Measurements from ENCODE around the gene PROSER2.
"Not testable (repeated sequence)": the region's sequence is repeated elsewhere in the genome, so short reads cannot be mapped to it uniquely, and the experiment has no call there.

Gene PROSER2

GRCh38 chr10:11851910-11852309 is 28.8 kb downstream of the PROSER2 start:
- Mint-ChIP-seq H3K27me3 (ENCODE audit: low read depth) (peaks cover 10% of the 10 kb centered on the region), H3K9me3 (no peaks in the 10 kb centered on the region), H3K36me3 (ENCODE audit: low read depth) (peaks cover 4% of the 10 kb centered on the region), H3K27ac (no peak overlapping the region), H3K4me3 (no peak overlapping the region), H3K4me1 (no peaks in the 10 kb centered on the region)
- TF ChIP-seq CTCF (IDR thresholded peaks at IDR 0.05; ENCODE audit: unreplicated experiment in 3 of 3) = no peak

GRCh38 chr10:11852637-11853036 is 29.5 kb downstream of the PROSER2 start:
- H3K36me3 Mint-ChIP-seq (ENCODE audit: low read depth); H3K27me3 Mint-ChIP-seq (ENCODE audit: low read depth); H3K4me1 Mint-ChIP-seq; H3K9me3 Mint-ChIP-seq; H3K27ac Mint-ChIP-seq; H3K4me3 Mint-ChIP-seq: not testable (repeated sequence)

GRCh38 chr10:11853468-11853867 is 30.3 kb downstream of the PROSER2 start:
- Mint-ChIP-seq H3K9me3 (no peaks in the 10 kb centered on the region), H3K4me1 (no peaks in the 10 kb centered on the region), H3K27me3 (ENCODE audit: low read depth) (peaks cover 5% of the 10 kb centered on the region), H3K4me3 (no peak overlapping the region), H3K36me3 (ENCODE audit: low read depth) (peaks cover 6% of the 10 kb centered on the region), H3K27ac (no peak overlapping the region)
- no peak for TF ChIP-seq CTCF (IDR thresholded peaks at IDR 0.05; ENCODE audit: unreplicated experiment in 3 of 3)

- no peak for TF ChIP-seq CTCF (IDR thresholded peaks at IDR 0.05; ENCODE audit: unreplicated experiment in 3 of 3)
- peaks cover 5% of the 10 kb centered on the region for H3K27me3 Mint-ChIP-seq (ENCODE audit: low read depth)
- H3K4me3 Mint-ChIP-seq = no peak overlapping the region
- peaks cover 6% of the 10 kb centered on the region for H3K36me3 Mint-ChIP-seq (ENCODE audit: low read depth)
- H3K4me1 Mint-ChIP-seq = no peaks in the 10 kb centered on the region
- H3K27ac Mint-ChIP-seq = no peak overlapping the region
- no peaks in the 10 kb centered on the region for H3K9me3 Mint-ChIP-seq
These were observed 31.1 kb downstream of the PROSER2 start for GRCh38 chr10:11854301-11854700.

GRCh38 chr10:11856089-11856488 is 32.9 kb downstream of the PROSER2 start:
- peaks cover 6% of the 10 kb centered on the region for H3K36me3 Mint-ChIP-seq (ENCODE audit: low read depth)
- no peak overlapping the region for H3K4me3 Mint-ChIP-seq
- H3K9me3 Mint-ChIP-seq = no peaks in the 10 kb centered on the region
- H3K4me1 Mint-ChIP-seq = no peaks in the 10 kb centered on the region
- no peak for TF ChIP-seq CTCF (IDR thresholded peaks at IDR 0.05; ENCODE audit: unreplicated experiment in 3 of 3)
- H3K27ac Mint-ChIP-seq = no peak overlapping the region
- H3K27me3 Mint-ChIP-seq (ENCODE audit: low read depth) = peaks cover 3% of the 10 kb centered on the region

- no peak for TF ChIP-seq CTCF (IDR thresholded peaks at IDR 0.05; ENCODE audit: unreplicated experiment in 3 of 3)
- H3K9me3 Mint-ChIP-seq = no peaks in the 10 kb centered on the region
- no peak overlapping the region for H3K27ac Mint-ChIP-seq
- H3K27me3 Mint-ChIP-seq (ENCODE audit: low read depth) = peaks cover 3% of the 10 kb centered on the region
- no peaks in the 10 kb centered on the region for H3K4me1 Mint-ChIP-seq
- H3K36me3 Mint-ChIP-seq (ENCODE audit: low read depth) = peaks cover 6% of the 10 kb centered on the region
- H3K4me3 Mint-ChIP-seq = no peak overlapping the region
These were observed 33.5 kb downstream of the PROSER2 start for GRCh38 chr10:11856678-11857077.

Measured in nephron (organoid).